Stimulated activated CD4-positive, alpha-beta T cell treated with anti-CD3 and anti-CD28 coated beads, Interleukin-2, amount 100 ng/mL, for 24 hours (primary cell): Measurements from ENCODE around the gene ALX4.
A peak's percentile ranks its signal among the peaks of the same experiment; 100 is the strongest.

ENCODE experiments used
- DNase-seq, 2 donors: peaks; one replicate each; pipeline ENCODE4 v3.0.0-alpha.2; 2020

ALX4 gene

DNA sequence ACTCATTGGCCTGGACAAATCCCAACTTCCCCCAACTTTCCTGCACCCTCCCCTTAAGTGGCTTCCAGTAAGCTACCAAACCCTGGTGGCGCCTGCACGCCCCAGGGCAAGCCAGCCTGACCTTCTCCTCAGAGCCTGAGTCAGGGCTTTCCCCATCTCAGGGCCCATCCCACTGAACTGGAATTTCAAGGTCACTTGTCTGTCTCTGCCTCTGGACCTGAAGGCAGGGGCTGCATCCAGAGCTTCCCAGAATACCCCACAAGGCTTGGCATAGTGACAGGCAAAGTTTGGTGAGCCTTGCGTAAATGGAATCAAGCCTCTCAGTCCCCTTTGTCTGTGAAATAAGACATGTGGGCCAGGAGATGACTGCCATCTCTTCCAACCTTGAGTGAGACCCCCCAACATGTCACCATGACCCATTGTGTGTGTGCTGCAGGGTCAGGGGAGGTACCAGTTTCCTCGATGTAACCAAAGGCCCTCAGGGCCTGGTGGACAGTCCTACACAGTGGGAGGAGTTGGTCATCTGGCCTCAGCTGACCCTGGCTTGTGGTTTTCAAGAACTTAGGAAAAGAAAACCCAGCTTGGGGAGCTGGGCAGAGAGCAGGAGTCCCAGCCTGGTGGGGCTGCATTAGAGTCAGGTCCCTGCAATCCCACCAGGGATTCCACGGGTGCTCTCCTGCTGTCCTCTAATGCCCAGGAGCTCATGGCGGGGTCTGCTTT lies 8.9 kb downstream of the ALX4 start:
- no peak for DNase-seq

DNA sequence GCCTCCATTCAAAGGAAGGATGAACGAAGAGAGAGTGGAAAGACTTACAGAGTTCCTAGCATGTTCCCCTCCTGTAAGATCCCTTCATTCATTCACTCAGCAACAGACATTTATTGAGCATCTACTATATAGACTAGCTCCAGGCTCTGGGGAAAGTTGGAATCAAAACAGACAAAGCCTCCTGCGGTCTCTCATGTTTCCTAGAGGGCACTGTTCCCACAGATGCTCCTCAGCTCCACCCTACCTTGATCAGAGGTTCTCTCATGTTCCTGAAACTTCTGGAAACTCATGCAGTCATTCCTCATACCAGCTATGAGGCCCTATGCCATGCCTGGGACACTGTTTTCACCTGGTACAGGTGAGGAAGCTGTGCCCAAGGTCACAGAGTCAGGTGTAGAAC lies 11.1 kb downstream of the ALX4 start:
- DNase-seq, result no peak

DNA sequence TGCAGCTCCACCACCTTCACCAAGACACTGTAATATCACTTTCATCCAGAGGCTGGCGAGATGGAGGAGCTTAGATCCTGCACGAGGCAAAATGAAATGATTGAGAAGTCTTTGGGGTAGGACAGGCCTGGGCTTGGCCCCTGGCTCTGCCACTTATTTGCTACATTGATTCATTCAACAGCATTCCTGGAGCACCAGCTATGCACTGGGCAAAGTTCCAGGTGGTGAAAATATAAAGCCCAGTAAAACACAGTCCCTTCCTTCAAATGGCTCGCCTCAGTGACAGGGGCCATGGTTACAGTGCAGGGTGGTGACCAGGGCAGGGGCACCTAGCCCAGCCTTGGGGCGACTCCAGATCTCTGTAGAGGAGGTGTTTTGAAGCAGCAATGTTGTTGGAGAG lies 19.7 kb downstream of the ALX4 start:
- no peak for DNase-seq

DNA sequence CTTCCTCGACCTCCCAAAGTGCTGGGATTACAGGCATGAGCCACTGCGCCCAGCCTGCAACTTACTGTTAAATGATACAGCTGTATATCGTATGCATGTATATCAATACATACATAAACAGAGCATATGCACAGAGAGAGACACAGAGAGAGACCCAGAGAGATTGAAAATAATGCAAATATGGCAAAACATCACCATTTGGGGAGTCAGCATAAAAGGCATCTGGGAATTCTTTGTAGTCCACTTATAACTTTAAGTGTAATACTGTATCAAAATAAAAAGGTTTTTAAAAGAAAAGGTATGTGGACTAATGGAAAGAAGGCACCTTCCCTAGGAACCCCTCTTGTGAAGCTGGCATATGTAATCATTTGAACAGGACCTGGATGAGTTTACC lies 21.8 kb downstream of the ALX4 start:
- DNase-seq, result no peak

DNA sequence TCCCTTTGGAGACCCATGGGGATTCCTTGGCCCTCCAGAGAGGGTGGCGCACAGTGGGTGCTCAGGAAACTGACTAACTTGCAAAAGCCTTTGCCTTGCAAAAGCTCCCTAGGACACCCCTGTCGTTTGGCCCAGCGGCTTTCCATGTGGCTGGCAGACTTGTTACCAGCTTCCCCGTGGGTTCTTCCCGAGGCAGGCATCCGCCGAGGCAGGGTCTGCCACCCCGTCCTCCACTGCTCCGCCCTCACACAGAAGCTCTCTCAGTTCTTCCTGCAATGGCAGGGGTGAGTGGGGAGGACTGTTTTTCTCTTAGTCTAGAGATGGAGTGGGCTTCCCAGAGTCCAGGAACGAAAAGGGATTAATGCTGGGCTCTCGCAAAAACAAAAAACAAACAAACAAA lies 23.0 kb downstream of the ALX4 start:
- no peak for DNase-seq

DNA sequence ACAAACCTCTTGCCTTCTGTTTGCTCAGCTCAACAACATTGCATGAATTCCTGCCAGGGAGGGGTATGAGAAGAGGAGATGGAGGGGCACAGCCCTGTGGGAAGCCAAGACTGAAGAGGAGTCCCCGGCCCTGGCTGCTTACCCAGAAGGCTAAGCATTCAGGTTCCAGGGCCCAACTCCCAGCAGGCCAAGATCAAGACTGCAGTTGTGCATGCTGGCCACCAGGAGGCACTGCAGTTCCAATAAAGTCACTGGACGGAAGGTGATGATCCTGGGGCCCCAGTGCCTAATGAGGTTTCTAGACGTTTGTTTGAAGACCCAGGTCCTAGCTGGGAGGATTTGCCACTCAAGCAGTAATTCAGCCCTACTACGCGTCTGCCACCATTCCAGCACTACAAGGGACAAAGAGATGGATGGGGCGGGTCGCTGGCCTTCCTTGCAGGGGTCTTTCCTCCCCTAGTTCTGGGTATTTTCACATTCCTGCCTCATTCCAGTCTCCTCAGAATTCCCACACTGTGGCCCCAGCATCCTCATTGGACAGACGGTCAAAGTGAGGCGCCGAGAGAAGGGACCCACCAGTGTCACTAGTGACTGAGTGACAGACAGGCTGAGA lies 23.6 kb downstream of the ALX4 start:
- DNase-seq, result peak; percentile 69 to 73

DNA sequence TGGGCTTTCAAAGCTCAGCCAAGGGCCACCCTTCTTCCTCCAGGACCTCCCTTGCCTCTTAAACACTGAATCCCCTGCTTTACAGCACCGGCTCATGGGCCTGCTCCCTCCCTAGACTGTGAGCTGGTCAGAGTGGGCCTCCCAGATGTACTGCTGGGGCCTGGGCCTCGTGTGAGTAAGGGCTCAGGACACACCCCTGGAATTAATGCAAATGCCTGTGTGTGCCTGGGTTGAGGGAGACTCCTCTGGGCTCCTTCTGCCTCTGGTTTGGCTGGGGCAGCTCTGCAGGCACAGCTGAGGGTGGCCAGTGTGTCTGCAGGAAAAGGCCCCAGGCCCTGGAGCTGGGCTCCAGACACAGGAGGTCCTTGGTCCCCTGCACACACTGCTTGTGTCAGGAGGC lies 24.2 kb downstream of the ALX4 start:
- DNase-seq, result no peak

DNA sequence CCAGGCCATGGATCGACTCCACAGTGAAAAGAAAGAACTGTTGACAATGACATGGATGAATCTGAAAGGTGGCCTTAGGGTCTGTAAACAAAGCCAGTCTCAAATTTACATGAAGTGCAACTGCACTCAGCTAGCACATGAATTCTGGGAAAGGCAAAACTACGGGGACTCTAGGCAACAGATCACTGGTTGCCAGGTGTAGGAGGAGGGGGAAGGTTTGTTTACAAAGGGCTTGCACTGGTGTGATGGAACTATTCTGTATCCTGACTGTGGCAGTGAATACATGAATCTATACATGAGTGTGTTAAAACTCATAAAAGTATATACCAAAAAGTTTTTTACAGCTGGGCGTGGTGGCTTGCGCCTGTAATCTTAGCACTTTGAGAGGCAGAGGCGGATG lies 27.3 kb downstream of the ALX4 start:
- DNase-seq, result no peak

DNA sequence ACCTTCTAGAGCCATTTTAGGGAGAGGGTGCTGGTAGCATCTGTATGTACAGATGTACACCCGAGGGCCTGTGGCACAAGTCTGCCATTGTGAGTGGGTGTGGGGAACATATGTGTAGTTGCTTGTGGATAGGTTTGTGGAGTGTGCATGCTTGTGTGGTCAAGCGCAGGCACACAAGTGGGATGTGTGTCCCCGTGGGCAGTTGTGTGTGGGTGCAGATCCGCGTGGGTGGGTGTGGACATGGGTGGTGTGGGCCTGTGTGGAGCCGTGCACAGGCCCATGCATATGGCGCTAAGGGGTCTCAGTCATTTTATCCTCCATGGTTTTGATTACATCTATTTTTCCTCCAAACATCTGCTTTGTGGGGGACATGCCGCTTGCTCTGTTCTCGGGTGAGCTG lies 28.8 kb downstream of the ALX4 start:
- no peak for DNase-seq

DNA sequence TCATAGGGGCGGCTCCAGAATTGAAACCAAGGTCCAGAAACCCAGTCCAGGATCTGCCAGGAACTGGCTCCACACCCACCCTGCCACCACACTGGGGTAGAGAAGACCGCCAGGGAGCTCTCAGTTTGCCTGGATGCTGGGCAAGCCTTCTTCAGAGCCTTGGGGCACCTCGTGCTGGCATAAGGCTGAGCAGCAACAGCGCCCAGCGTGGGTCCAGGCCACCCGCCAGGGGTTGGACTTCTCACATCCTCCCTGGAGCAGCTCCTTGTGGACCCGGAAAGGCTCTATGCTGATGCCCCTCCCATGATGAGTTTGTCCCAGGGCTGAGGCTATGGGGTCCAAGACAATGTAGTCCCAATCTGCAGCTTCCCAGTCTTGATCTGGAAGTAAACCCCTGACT lies 29.7 kb downstream of the ALX4 start:
- DNase-seq, result no peak

DNA sequence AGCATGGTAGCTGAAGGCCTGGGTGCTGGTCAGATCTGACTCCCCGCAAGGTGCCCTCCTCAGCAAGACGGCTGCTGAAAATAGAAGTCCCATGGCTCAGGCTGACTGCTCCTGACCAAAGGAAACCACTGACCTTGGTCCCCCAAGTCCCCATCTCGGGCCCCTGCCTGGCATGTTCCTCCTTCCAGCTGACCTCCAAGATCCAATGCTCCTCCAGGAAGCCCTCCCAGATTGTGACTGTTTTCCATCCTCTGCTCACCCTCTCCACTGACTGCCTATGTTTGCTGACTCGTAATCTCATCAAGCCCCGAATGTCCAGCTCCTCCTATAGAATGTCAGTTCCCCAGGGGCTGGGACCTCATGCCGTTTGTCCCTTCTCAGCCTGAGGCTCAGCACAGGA lies 30.5 kb downstream of the ALX4 start:
- DNase-seq, result no peak

DNA sequence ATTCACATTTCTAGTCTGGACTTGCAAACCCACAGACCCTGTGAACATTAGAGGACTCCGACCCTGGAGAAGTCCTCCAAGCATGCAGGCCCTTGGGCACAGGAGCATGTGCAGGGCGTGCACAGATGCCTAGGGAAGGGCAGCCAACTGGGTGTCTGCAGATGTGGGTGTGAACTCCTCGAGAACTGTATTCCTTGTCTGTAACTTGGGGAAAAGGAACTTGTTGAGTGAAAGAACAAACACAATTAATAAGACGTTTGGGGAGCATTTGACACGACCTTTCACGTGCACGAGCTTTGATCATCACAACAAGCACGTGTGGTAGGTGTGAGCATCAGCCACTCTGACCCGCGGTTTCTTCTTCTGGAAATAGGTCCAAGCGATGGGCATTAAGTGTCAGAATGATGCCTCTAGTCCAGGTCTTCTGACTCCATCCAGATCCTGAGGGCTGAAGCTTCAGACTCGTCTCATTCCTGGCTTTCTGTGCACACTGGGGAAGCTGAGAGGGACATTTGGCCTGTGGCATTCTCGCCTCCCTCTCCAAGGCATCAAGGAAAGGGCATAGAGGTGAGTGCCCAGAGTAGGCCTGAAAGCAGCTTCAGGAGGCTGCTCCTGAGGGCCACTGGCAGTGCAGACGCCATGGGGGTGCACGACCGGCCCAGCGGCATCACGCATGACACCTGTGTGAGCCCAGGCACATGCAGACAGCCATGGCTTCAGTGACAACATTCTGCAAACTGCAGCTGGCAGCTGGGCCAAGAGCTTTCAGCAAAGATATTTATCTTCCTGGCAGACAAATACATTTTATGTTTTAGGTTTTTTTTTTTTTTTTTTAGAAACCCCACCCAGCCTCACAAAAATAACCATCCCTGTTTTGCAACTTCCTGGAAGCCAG lies 32.5 kb downstream of the ALX4 start:
- no peak for DNase-seq

DNA sequence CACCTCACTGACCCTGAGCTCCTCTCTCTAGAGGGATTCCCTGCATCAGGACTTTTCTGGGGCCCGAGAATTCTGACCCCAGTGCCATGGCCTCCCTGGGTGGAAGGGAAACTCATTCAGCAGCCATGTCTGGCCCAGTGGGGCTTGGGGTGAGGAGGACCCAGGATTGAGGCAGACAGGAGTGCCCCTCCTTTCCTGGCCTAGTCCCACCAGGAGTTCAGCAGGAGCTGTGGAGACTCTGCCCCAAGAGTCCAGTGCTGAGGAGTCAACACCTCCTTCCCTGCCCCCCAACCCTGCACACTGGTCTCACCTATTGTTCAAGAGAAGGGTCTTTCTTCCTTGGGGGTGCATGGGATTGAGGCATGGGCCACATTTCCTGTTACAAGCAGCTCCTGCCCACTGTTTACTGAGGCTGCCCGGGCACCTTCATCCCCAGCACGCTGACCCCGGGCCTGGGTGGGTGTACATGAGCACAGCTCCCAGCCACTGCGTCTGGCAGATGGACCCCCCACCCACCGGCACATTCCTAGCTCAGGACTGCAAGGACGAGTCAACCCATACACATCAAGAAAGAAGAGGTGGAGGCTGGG lies 33.9 kb downstream of the ALX4 start:
- no peak for DNase-seq

DNA sequence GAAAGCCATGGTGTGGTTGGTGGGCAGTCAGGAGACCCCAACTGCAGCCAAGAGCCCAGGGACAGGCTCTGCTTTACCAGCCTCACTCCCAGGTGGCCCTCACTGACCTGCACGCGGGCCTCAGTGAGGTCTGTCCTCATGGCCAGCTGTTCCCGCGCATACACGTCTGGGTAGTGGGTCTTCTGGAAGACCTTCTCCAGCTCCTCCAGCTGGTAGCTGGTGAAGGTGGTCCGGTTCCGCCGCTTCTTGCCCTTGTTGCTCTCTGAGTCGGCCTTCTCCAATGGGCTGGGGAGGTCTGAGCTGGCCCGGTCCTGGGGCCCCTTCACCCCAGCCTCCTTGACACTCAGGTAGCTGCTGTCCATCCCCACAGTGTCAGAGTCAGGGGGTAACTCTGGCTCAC lies 34.7 kb downstream of the ALX4 start:
- no peak for DNase-seq

DNA sequence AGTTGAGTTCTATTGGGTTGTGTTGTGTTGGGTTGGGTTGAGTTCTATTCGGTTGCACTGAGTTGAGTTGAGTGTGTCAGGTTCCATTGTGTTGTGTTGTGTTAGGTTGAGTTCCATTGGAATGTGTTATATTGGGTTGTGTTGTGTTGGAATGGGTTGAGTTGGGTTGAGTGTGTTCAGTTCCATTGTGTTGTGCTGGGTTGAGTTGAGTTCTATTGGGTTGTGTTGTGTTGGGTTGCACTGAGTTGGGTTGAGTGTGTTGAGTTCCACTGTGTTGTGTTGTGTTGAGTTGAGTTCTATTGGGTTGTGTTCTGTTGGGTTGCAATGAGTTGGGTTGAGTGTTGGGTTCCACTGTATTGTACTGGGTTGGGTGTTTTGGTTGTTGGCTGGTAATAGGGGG lies 35.5 kb downstream of the ALX4 start:
- DNase-seq, result no peak

DNA sequence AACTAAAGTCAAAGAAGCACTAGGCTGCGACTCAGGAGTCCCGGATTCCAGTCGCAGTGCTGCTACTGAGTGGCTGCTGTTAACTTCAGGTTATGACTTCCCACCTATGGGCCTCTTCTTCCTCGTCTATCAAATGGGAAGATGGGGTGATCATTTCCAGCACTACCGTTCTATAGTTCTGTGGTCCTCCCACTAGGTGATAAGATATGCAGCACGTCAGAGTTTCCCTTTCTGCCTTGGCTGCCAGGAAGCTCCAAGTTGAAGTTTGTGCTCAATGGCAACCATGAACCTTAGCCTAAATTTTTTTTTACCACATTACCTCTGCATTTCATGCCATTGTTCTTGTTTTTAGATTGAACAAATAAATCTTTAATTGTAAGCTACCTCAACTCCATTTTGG lies 38.7 kb downstream of the ALX4 start:
- DNase-seq, result no peak

DNA sequence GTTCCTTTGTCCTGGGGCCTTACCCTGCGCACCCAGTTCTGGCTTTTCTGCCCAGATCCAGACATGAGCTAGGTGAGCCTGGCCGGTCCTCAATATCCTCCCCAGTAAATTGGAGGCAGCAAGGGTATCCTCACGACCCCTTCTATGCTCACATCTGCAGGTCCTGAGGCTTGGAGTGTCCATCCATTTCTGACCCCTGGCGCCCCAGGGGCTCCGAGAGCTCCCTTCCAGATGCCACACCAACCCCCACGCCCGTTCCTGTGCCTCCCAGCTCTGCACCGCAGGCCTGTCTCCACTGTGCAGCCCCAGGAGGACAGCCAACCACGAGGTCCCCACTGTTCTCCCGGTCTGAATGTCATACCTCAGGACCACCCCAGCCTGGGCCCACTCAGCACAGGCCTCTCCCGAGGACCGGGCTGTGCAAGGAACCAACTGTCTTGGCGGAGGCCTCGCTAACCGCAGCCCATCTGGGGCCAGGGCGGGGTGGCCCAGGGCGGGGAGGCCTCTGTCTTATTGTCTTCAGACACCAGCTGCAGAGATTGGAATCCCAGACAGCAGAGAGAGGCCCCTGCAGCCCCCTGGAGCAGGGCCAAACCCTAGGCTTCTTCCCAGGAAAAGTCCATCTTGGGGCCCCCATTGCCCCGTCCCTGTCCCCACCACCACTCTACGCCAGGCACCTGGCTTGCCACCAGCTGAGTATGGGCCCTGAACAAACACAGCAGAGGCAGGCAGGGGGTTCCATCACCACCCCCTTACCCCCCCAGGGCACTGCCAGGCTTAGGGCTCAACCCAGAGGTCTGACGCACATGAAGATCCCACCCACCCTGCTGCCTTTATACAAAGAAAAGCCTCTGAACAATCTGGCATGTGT lies 39.3 kb downstream of the ALX4 start:
- DNase-seq, result no peak

DNA sequence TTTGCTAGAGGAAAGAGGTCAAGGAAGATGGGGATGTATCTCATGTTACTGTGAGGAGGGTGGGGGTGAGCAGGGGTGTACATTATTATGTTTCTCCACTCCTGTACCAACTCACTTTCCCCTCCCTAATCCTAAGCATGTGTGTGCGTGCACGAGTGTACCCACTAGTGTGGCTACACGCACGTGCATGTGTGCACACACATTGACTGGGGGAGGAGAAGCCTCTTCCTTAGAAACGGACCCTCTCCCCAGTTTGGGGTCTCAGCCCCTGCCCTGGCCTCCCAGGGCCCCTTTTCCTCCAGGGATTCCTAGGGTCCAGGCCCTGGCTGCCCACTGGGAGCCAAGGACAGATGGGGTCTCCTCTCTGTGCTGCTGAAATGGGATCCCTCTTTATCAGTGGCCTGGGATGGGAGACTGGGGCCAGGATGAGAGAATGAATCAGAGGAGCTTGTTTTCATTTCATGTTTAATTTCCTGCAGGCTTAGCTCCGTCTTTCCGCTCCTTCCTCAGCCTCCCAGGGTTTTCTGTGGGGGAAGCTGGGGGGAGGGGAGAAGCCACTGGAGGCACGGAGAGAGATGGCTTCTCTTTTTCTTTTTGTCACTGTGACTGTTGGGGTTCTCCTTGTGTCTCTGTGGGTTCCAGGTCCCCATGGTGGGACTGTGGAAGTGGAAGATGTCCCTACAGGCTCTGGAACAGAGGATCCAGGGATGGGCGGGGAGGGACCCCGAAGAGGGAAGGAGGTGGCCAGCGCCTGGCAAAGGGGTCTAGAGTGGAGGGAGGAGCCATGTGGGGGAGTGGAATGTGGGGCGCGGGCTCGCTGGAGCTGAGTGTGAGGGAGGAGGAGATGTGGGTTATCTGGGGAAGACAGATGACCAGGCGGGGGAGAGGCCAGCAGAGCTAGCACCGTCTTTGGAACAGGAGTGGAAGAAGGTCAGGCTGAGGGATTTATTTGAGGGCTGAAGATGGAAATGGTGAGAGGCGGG lies 40.3 kb downstream of the ALX4 start:
- DNase-seq, result no peak

DNA sequence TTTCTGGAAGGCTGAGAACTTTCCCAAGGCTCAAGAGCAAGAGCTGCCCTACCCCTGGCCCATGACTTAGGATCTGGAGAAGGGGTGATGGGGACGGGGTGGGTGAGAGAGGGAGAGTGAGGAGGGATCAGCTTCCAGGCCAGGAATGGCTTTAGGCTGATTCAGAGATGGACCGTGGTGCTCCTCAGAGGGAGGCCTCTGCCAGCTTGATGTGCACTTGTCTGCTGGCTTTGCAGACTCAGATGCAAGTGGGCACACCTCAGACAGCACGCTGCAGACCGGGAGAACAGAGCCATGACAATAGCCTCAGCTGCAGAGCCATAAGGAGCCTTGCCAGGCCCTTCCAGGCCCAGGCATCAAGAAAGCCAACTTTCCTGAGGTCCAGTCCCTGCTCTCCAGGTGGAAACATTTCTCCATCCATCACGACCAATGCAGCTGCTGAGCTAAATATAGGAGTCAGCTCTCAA lies 41.3 kb downstream of the ALX4 start:
- no peak for DNase-seq

DNA sequence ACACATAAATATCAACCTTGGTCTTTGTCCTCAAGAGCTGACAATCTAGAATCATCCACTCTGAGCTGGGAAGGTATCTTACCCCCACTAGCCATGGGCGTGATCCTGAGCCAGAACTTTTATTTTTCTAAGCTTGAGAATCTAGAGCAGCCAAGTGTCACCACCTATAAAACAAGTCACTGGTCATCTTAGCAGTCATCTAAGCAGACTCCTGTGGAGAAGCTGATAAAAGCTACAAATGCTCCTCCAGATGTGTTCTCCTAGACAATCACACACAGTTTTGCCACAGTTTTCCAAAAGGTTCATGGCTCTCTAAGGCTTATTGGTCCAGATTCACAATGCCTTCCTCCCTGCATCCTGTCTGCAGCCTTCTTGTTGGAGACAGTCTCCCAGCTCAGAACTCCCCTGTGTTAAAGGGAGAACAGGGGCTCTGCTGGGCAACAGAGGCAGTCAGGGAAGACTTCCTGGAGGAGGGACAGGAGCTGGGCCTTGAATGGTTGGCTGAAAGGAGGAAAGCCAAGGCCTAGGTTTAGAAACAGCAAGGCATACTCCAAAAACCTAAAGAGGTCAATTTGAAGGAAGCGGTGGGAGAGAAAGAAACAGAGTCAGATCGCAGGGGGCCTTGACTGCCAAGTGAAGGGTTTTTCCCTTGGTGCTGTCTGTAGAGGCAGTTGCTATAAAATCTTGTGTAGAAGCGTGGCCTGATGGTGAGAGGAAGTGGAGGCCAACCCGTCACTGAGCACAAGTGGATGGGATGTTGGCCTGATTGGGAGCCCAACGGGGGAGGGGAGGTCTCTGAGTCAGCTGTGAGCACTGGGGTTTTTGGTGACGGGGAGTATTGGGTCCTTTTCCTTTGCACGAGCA lies 42.0 kb downstream of the ALX4 start:
- DNase-seq, result no peak
